ENCODE measurements around the gene FGD5. TPM values are rescaled to one million over a fixed set of nuclear protein-coding genes. Genes with fewer than 3 reads are reported as not detected.
A peak's percentile ranks its signal among the peaks of the same experiment; 100 is the strongest.

The FGD5 gene
- total RNA-seq, 1 donor from 2014 or later: 15.3 TPM

- TF ChIP-seq CTCF (conservative IDR thresholded peaks at IDR 0.05): peak; percentile 98
- Mint-ChIP-seq H3K27ac (no peak overlapping the region), H3K27me3 (peaks cover 32% of the 10 kb centered on the region), H3K36me3 (no peaks in the 10 kb centered on the region), H3K9me3 (no peaks in the 10 kb centered on the region), H3K4me3 (no peak overlapping the region), H3K4me1 (ENCODE audit: unreplicated experiment) (peaks cover 3% of the 10 kb centered on the region)
- DNase-seq (ENCODE audit: extremely low spot score, unreplicated experiment): peak; percentile 89
Observed at GRCh38 chr3:14921034-14921616, 102.4 kb downstream of the FGD5 start.

GRCh38 chr3:14921811-14922705, 103.3 kb downstream of the FGD5 start:
- Mint-ChIP-seq H3K9me3 (no peaks in the 10 kb centered on the region), H3K36me3 (no peaks in the 10 kb centered on the region), H3K4me1 (ENCODE audit: unreplicated experiment) (peaks cover 3% of the 10 kb centered on the region), H3K4me3 (no peak overlapping the region), H3K27ac (no peak overlapping the region), H3K27me3 (peaks cover 27% of the 10 kb centered on the region)
- DNase-seq (ENCODE audit: extremely low spot score, unreplicated experiment): no peak
- TF ChIP-seq CTCF (conservative IDR thresholded peaks at IDR 0.05): no peak

- no peak for TF ChIP-seq CTCF (conservative IDR thresholded peaks at IDR 0.05)
- Mint-ChIP-seq H3K4me1 (ENCODE audit: unreplicated experiment) (peaks cover 3% of the 10 kb centered on the region), H3K4me3 (no peak overlapping the region), H3K27me3 (peaks cover 19% of the 10 kb centered on the region), H3K27ac (no peak overlapping the region), H3K36me3 (no peaks in the 10 kb centered on the region), H3K9me3 (no peaks in the 10 kb centered on the region)
- DNase-seq (ENCODE audit: extremely low spot score, unreplicated experiment): no peak
Observed at GRCh38 chr3:14922863-14923262, 104.1 kb downstream of the FGD5 start.

GRCh38 chr3:14923476-14923875, 104.7 kb downstream of the FGD5 start:
- Mint-ChIP-seq H3K27me3 (peaks cover 16% of the 10 kb centered on the region), H3K4me3 (no peak overlapping the region), H3K36me3 (no peaks in the 10 kb centered on the region), H3K9me3 (no peaks in the 10 kb centered on the region), H3K4me1 (ENCODE audit: unreplicated experiment) (peaks cover 3% of the 10 kb centered on the region), H3K27ac (no peak overlapping the region)
- no peak for TF ChIP-seq CTCF (conservative IDR thresholded peaks at IDR 0.05)
- no peak for DNase-seq (ENCODE audit: extremely low spot score, unreplicated experiment)

GRCh38 chr3:14925729-14926591, 107.2 kb downstream of the FGD5 start:
- no peak overlapping the region for H3K27ac Mint-ChIP-seq

More at GRCh38 chr3:14925729-14926591, 107.2 kb downstream of the FGD5 start:
- Mint-ChIP-seq H3K4me1 (ENCODE audit: unreplicated experiment) (peaks cover 3% of the 10 kb centered on the region), H3K27me3 (peaks cover 21% of the 10 kb centered on the region), H3K36me3 (no peaks in the 10 kb centered on the region), H3K4me3 (no peak overlapping the region), H3K9me3 (no peaks in the 10 kb centered on the region)
- TF ChIP-seq CTCF (conservative IDR thresholded peaks at IDR 0.05): peak; percentile 87
- DNase-seq (ENCODE audit: extremely low spot score, unreplicated experiment): no peak

All from type B pancreatic cell (in vitro differentiated cells).